Activated CD4-positive, alpha-beta memory T cell treated with anti-CD3 and anti-CD28 coated beads, Interleukin-2, amount 10 ng/mL, durations not matched to agents 7 days and 5 days (primary cell): ENCODE results near the gene ARHGAP8. TPM values are rescaled to one million over a fixed set of nuclear protein-coding genes. Genes with fewer than 3 reads are reported as not detected.
"Not testable (repeated sequence)": the region's sequence is repeated elsewhere in the genome, so short reads cannot be mapped to it uniquely, and the experiment has no call there.

ENCODE experiments used
- CTCF ChIA-PET: fragments of 350-600 bp; sonication (Branson Sonifier 250); formaldehyde crosslinking; loops from one replicate; lab custom pipeline; 2021; ENCODE audit warnings: antibody characterized with exemption, inconsistent platforms; lab: Charles Lee
- POLR2A ChIA-PET: fragments of 350-600 bp; sonication (Branson Sonifier 250); formaldehyde crosslinking; loops from one replicate; lab custom pipeline; 2021; ENCODE audit warnings: antibody characterized with exemption; lab: Charles Lee
- DNase-seq: peaks from one replicate; pipeline ENCODE4 v3.0.0-alpha.2; 2020
- H3K27ac Mint-ChIP-seq: one replicate; pipeline ENCODE4 v1.8.0; 2021; ENCODE audit warnings: mild to moderate bottlenecking, mixed read lengths
- H3K27me3 Mint-ChIP-seq: one replicate; pipeline ENCODE4 v1.8.0; 2021; ENCODE audit warnings: mixed read lengths
- H3K36me3 Mint-ChIP-seq: one replicate; pipeline ENCODE4 v1.8.0; 2021; ENCODE audit warnings: low read depth, mixed read lengths
- H3K4me1 Mint-ChIP-seq: one replicate; pipeline ENCODE4 v1.8.0; 2021; ENCODE audit warnings: mixed read lengths
- H3K4me3 Mint-ChIP-seq: one replicate; pipeline ENCODE4 v1.8.0; 2021; ENCODE audit warnings: mild to moderate bottlenecking, mixed read lengths
- H3K9me3 Mint-ChIP-seq: one replicate; pipeline ENCODE4 v1.8.0; 2021; ENCODE audit warnings: mixed read lengths
- total RNA-seq, 2 experiments: library from RNA; stranded (reverse); gene quantifications; one replicate each; pipeline ENCODE4 v1.2.3, GENCODE V29; 2021

The ARHGAP8 gene
- total RNA-seq, 2 experiments from 2014 or later: 0.70 to 0.78 TPM

GRCh38 chr22:44736581-44737405, 15.6 kb upstream of the ARHGAP8 start:
- Mint-ChIP-seq H3K4me3 (no peak overlapping the region), H3K27ac (no peak overlapping the region), H3K4me1 (no peaks in the 10 kb centered on the region), H3K9me3 (peaks cover 3% of the 10 kb centered on the region), H3K36me3 (no peaks in the 10 kb centered on the region), H3K27me3 (no peaks in the 10 kb centered on the region)
- CTCF ChIA-PET: interaction anchor here (1.1 to 2.0 kb wide), 3 partner anchors 14 to 52 kb away, joined by 4 to 6 read pairs (median 5); no protein-coding TSS in a partner anchor
- DNase-seq: no peak
- POLR2A ChIA-PET: no interaction called here

GRCh38 chr22:44737406-44738346, 14.7 kb upstream of the ARHGAP8 start:
- Mint-ChIP-seq H3K4me3 (no peak overlapping the region), H3K27ac (no peak overlapping the region), H3K27me3 (no peaks in the 10 kb centered on the region), H3K9me3 (peaks cover 1% of the 10 kb centered on the region), H3K36me3 (no peaks in the 10 kb centered on the region), H3K4me1 (no peaks in the 10 kb centered on the region)
- ChIA-PET POLR2A (no interaction called here), CTCF (no interaction called here)
- no peak for DNase-seq

GRCh38 chr22:44738347-44738715, 14.0 kb upstream of the ARHGAP8 start:
- Mint-ChIP-seq H3K4me1 (no peaks in the 10 kb centered on the region), H3K27me3 (no peaks in the 10 kb centered on the region), H3K4me3 (no peak overlapping the region), H3K36me3 (no peaks in the 10 kb centered on the region), H3K9me3 (no peaks in the 10 kb centered on the region), H3K27ac (no peak overlapping the region)
- ChIA-PET CTCF (no interaction called here), POLR2A (no interaction called here)
- no peak for DNase-seq

GRCh38 chr22:44739024-44739423, 13.4 kb upstream of the ARHGAP8 start:
- POLR2A ChIA-PET: no interaction called here
- H3K27me3 Mint-ChIP-seq: no peaks in the 10 kb centered on the region

GRCh38 chr22:44739666-44740065, 12.7 kb upstream of the ARHGAP8 start:
- H3K4me3 Mint-ChIP-seq, POLR2A ChIA-PET: not testable (repeated sequence)

More at GRCh38 chr22:44739024-44739423, 13.4 kb upstream of the ARHGAP8 start:
- H3K4me3 Mint-ChIP-seq: no peak overlapping the region
- CTCF ChIA-PET: no interaction called here
- H3K27ac Mint-ChIP-seq: no peak overlapping the region
- no peak for DNase-seq
- H3K9me3 Mint-ChIP-seq: no peaks in the 10 kb centered on the region
- no peaks in the 10 kb centered on the region for H3K36me3 Mint-ChIP-seq
- H3K4me1 Mint-ChIP-seq: no peaks in the 10 kb centered on the region

GRCh38 chr22:44740307-44740706, 12.1 kb upstream of the ARHGAP8 start:
- H3K36me3 Mint-ChIP-seq: no peaks in the 10 kb centered on the region
- POLR2A ChIA-PET: no interaction called here

More at GRCh38 chr22:44739666-44740065, 12.7 kb upstream of the ARHGAP8 start:
- H3K36me3 Mint-ChIP-seq, H3K27me3 Mint-ChIP-seq, DNase-seq, CTCF ChIA-PET, H3K27ac Mint-ChIP-seq, H3K4me1 Mint-ChIP-seq, H3K9me3 Mint-ChIP-seq: not testable (repeated sequence)

GRCh38 chr22:44741929-44742328, 10.4 kb upstream of the ARHGAP8 start:
- no peaks in the 10 kb centered on the region for H3K36me3 Mint-ChIP-seq
- H3K4me1 Mint-ChIP-seq: no peaks in the 10 kb centered on the region
- ChIA-PET POLR2A (no interaction called here), CTCF (no interaction called here)
- H3K9me3 Mint-ChIP-seq: no peaks in the 10 kb centered on the region
- DNase-seq: no peak
- peaks cover 8% of the 10 kb centered on the region for H3K27me3 Mint-ChIP-seq
- H3K4me3 Mint-ChIP-seq: no peak overlapping the region
- H3K27ac Mint-ChIP-seq: no peak overlapping the region

More at GRCh38 chr22:44740307-44740706, 12.1 kb upstream of the ARHGAP8 start:
- no peak for DNase-seq
- Mint-ChIP-seq H3K4me1 (no peaks in the 10 kb centered on the region), H3K4me3 (no peak overlapping the region), H3K27ac (no peak overlapping the region), H3K27me3 (peaks cover 3% of the 10 kb centered on the region), H3K9me3 (no peaks in the 10 kb centered on the region)
- CTCF ChIA-PET: no interaction called here

GRCh38 chr22:44743247-44743646, 9.1 kb upstream of the ARHGAP8 start:
- Mint-ChIP-seq H3K4me3 (no peak overlapping the region), H3K4me1 (no peaks in the 10 kb centered on the region), H3K36me3 (no peaks in the 10 kb centered on the region), H3K27ac (no peak overlapping the region), H3K9me3 (no peaks in the 10 kb centered on the region), H3K27me3 (peaks cover 8% of the 10 kb centered on the region)
- ChIA-PET CTCF (no interaction called here), POLR2A (no interaction called here)
- DNase-seq: no peak

GRCh38 chr22:44743804-44744211, 8.6 kb upstream of the ARHGAP8 start:
- Mint-ChIP-seq H3K36me3 (no peaks in the 10 kb centered on the region), H3K4me3 (no peak overlapping the region), H3K27me3 (peaks cover 11% of the 10 kb centered on the region), H3K4me1 (no peaks in the 10 kb centered on the region), H3K27ac (no peak overlapping the region), H3K9me3 (no peaks in the 10 kb centered on the region)
- CTCF ChIA-PET: no interaction called here
- POLR2A ChIA-PET: no interaction called here
- no peak for DNase-seq

GRCh38 chr22:44745853-44746789, 6.3 kb upstream of the ARHGAP8 start:
- no peak overlapping the region for H3K27ac Mint-ChIP-seq
- ChIA-PET CTCF (interaction anchor here (0.5 kb wide), 1 partner anchor 1021 kb away, joined by 3 read pairs; no protein-coding TSS in a partner anchor), POLR2A (no interaction called here)
- no peaks in the 10 kb centered on the region for H3K4me1 Mint-ChIP-seq
- no peaks in the 10 kb centered on the region for H3K9me3 Mint-ChIP-seq
- H3K36me3 Mint-ChIP-seq: no peaks in the 10 kb centered on the region
- no peak overlapping the region for H3K4me3 Mint-ChIP-seq
- no peak for DNase-seq
- H3K27me3 Mint-ChIP-seq: peaks cover 17% of the 10 kb centered on the region

- H3K9me3 Mint-ChIP-seq, H3K4me3 Mint-ChIP-seq, H3K36me3 Mint-ChIP-seq, H3K4me1 Mint-ChIP-seq, CTCF ChIA-PET, H3K27ac Mint-ChIP-seq, DNase-seq, POLR2A ChIA-PET: not testable (repeated sequence)
- peaks cover 26% of the 10 kb centered on the region for H3K27me3 Mint-ChIP-seq
Observed at GRCh38 chr22:44747784-44748127, 4.6 kb upstream of the ARHGAP8 start.

GRCh38 chr22:44748524-44748923, 3.9 kb upstream of the ARHGAP8 start:
- H3K27me3 Mint-ChIP-seq: peaks cover 33% of the 10 kb centered on the region
- no peak for DNase-seq
- ChIA-PET POLR2A (no interaction called here), CTCF (no interaction called here)
- H3K4me1 Mint-ChIP-seq: peaks cover 2% of the 10 kb centered on the region
- no peak overlapping the region for H3K27ac Mint-ChIP-seq
- no peaks in the 10 kb centered on the region for H3K36me3 Mint-ChIP-seq
- H3K9me3 Mint-ChIP-seq: no peaks in the 10 kb centered on the region
- no peak overlapping the region for H3K4me3 Mint-ChIP-seq
